ENCODE measurements around the gene RPS27A. TPM values are rescaled to one million over a fixed set of nuclear protein-coding genes. Genes with fewer than 3 reads are reported as not detected.
"Not testable (repeated sequence)": the region's sequence is repeated elsewhere in the genome, so short reads cannot be mapped to it uniquely, and the experiment has no call there.

RPS27A gene
- 1,000 to 10,000 TPM; 2,151 to 2,289 (median 2,210) TPM for polyA plus RNA-seq (ENCODE audit: insufficient read length in 3 of 3)

DNA sequence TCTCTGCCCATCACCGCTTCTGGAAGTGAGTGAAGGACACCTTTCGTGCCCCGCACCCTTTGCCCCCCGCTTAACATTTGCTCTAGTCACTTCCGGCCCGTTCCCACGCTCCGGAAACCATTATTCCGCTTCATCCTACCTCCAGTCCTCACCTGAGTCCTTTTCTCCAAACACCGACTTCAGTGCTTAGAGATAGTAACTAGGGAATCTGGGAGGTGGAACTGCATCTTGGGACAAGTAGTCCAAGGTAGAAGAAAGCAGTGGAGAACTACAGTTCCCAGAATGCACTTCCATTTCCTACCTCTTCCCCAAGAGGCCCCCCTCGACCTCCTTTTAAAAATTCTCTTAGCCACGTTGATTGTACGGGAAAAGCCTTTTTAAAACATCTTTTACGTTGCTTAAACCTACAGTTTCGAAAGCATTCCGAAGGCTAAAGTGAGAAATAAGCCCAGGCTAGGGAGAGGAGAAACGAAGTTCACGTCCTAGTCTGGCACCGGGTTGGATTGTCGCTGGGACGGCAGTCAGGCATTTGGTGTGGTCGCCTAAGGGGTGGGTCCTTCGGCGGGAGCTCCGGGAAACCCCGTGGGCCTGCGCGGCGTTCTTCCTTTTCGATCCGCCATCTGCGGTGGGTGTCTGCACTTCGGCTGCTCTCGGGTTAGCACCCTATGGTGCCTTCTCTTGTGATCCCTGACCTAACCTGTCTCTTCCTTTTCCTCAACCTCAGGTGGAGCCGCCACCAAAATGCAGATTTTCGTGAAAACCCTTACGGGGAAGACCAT, at the start of gene RPS27A, which contains the start of gene CLHC1:
Gene RPS27A, plus strand, starts transcription at position 605 of the 779 bp plus-strand sequence. Its CDS starts 137 bp downstream, at position 742.
Gene CLHC1, minus strand, starts transcription at position 210 of the 779 bp plus-strand sequence. CDS start 9,882 bp downstream, outside the sequence.
- peak; percentile 95 to 99 (median 96) for DNase-seq (ENCODE audit: low read depth in 3 of 3, low spot score in 2 of 3)

DNA sequence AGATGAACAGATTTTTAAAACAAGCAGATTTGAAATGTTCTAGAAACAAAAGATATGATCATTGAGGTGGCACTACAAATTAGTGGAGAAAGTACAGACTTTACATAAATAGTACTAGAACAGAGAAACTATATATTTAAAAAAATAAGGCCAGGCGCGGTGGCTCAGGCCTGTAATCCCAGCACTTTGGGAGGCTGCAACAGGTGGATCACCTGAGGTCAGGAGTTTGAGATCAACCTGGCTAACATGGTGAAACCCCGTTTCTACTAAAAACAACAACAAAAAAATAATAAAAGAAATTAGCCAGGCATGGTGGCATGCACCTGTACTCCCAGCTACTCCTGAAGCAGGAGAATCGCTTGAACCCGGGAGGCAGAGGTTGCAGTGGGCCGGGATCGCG, 45.7 kb upstream of the RPS27A start:
- not testable (repeated sequence) for DNase-seq (ENCODE audit: low read depth in 3 of 3, low spot score in 2 of 3)

DNA sequence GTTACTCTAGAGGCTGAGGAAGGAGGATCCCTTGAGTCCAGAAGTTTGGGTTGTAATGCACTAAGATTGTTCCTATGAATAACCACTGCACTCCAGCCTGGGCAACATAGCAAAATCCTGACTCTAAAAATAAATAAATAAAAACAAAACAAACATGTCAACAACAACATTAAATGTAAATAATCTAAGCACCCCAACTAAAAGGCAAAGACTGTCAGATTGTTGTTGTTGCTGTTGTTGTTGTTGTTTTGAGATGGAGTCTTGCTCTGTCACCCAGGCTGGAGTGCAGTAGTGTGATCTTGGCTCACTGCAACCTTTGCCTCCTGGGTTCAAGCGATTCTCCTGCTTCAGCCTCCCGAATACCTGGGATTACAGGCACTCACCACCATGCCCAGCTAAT, 40.6 kb upstream of the RPS27A start:
- DNase-seq (ENCODE audit: low read depth in 3 of 3, low spot score in 2 of 3): not testable (repeated sequence)

DNA sequence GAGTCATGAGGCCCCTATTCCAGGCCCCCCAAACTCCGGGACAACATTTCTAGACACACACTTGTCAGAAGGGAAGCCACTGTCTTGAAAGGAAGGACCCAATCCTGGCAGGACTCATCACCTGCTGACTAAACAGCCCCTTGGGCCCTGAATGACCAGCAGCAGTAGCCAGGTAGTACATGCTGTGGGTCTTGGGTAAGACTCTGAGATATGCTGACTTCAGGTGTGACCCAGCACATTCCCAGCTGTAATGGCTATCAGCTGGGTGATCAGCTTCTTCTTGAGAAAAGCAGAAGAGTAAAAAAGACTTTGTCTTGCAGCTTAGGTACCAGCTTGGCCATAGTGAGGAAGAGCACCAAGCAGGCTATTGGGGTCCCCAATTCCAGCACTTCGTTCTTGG, 36.0 kb upstream of the RPS27A start:
- DNase-seq (ENCODE audit: low read depth in 3 of 3, low spot score in 2 of 3): no peak

DNA sequence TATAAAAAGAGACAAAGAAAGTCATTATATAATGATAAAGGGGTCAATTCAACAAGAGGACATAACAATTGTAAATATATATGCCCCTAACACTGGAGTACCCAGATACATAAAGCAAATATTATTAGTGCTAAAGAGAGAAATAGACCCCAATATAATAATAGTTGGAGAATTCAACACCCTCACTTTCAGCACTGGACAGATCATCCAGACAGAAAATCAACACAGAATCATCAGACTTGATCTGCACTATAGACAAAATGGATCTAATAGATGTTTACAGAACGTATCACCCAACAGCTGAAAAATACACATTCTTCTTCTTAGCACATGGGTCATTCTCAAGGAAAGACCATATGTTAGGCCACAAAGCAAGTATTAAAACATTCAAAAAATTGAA, 32.1 kb upstream of the RPS27A start:
- DNase-seq (ENCODE audit: low read depth in 3 of 3, low spot score in 2 of 3): no peak

DNA sequence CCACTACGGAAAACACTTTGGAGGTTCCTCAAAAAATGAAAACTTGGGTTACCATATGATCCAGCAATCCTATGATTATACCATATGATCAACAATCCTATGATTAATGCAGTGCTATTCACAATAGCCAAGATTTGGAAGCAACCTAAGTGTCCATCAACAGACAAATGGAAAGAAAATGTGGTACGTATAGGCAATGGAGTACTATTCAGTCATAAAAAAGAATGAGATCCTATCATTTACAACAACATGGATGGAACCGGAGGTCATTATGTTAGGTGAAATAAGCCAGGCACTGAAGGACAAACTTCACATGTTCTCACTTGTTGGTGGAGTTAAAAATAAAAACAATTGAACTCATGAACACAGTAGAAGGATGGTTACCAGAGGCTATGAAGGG, 28.0 kb upstream of the RPS27A start:
- no peak for DNase-seq (ENCODE audit: low read depth in 3 of 3, low spot score in 2 of 3)

DNA sequence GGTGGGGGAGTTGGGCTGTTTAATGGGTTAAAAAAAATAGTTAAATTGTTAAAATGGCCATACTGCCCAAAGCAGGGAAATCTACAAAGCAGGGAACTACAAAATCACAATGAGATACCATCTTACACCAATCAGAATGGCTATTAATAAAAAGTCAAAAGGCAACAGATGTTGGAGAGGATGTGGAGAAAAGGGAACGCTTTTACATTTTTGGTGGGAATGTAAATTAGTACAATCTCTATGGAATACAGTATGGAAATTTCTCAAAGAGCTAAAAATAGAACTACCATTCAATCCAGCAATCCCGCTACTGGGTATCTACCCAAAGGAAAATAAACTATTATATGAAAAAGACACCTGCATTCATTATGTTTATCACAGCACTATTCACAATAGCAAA, 27.5 kb upstream of the RPS27A start:
- DNase-seq (ENCODE audit: low read depth in 3 of 3, low spot score in 2 of 3): no peak

DNA sequence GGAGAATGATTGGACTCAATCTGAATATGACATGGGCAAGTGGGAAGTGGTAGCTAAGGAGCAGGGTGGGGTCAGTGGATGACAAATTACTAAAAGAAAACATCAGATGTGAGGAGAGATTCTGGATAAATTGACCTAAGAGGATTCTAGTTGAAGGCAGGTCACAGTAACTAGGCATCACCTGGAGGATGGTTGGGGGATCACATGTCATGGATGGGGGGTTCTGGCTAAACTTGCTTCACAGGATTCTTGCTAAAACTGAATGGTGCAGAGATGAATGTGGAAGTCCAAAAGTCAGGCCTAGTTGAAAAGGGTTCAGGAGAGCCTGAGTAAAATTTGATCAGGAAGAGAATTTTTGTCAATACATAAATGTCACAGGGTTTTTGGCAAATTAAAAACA, 18.7 kb upstream of the RPS27A start:
- no peak for DNase-seq (ENCODE audit: low read depth in 3 of 3, low spot score in 2 of 3)

DNA sequence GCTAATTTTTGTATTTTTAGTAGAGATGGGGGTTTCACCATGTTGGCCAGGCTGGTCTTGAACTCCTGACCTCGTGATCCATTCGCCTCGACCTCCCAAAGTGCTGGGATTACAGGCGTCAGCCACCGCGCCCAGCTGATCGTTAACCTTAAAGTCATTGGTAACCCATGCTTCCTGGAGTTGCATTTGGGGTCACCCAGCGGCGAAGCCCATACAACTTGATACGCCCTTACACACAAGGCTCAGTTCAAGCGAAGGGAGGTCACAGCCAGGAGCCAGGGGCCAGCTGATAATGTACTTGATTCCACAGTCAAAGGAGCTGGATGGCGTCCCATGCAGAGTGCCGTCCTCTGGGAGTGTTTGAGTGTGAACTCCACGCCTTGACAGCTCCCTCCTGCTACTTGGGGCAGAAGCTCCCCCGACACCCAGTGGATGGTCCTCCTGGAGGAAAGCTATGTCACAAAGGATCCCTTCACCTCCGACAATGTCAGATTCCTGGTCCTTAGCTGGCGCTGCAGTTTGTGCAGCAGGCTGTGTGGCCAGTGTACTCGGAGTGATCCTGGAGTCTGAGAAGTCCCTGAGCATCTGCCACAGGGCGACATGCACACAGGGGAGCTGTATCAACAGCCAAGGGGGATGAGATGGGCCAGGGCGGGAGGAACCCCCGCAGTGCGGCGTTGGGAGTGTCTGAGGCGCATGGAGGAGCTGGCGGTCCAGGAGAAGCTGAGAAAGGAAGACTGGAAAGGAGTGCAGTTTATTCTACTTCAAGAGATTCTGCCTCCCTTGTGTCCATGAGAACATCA, 8.3 kb upstream of the RPS27A start:
- no peak for DNase-seq (ENCODE audit: low read depth in 3 of 3, low spot score in 2 of 3)

DNA sequence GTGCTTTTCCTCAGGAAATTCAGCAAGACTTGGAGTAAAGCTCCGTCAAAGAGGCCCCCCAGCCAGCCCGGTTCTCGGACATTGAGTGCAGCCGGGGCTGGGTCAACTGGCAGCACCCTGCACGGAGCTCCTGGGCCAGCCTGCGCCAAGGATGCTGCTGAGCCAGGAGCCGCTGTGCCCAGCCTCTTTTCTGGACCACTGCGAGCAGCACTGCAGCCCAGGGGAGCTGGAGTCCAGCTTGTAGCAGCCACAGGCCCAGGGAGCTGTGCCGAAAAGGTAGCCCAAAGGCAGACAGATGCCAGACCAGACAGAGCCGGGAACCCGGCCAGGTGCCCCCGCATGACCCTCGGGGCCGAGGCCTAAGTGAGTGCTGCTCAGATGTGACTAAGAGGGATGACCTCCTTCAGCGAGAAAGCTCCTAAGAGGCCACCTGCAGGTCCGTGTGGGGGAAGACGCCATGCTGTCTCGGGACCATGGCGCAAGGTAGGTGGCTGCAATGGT, 7.7 kb upstream of the RPS27A start:
- DNase-seq (ENCODE audit: low read depth in 3 of 3, low spot score in 2 of 3): no peak

DNA sequence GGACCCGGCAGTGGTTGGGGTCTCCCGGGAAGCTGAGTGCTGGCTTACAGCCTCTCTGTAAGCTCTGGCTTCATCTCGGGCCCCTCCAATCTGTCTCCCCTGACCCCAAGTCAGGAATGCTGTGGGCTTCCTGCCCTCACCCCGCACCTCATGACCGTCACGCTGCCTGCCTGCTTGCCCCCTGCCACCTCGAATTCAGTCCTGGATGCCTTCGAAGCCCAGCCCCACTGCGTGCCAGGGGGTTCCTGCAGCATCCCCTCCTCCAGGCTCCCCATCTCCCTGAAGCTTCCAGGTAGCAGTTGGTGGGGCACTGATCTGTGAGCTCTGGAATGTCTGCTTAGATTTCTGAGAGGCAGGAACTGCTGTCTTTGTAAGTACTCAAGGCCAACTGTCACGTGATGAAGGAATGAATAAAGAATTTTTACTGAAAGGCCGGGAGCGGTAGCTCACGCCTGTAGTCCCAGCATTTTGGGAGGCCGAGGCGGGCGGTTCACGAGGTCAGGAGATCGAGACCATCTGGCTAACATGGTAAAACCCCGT, 6.9 kb upstream of the RPS27A start:
- DNase-seq (ENCODE audit: low read depth in 3 of 3, low spot score in 2 of 3): no peak

DNA sequence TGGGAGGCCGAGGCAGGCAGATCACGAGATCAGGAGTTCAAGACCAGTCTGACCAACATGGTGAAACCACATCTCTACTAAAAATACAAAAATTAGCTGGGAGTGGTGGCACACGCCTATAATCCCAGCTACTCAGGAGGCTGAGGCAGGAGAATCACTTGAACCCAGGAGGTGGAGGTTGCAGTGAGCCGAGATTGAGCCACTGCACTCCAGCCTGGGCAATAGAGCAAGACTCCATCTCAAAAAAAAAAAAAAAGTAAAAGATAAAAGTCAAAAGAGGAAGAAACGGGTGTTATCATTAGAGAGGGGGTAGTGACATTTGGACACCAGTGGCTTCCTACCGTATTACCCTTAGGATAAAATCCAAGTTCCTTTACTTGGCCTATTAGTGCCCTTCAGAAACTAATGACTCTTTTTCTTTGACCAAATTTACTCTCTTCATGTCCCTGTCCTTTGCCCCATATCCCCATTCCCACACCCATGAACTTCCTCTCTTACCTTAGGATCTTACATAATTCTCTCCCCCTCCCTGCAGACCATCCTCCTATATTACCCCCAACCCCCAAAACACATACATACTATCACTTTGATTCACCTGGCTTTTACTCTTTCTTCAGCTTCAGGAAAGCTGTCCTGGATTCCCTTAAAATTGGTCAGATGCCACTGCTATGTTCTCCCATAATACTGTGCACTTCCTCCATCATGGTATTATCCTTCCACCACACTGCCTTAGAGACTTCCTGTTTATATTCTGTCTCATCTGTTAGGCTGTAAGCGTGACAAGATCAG, 4.9 kb upstream of the RPS27A start:
- DNase-seq (ENCODE audit: low read depth in 3 of 3, low spot score in 2 of 3): not testable (repeated sequence)

DNA sequence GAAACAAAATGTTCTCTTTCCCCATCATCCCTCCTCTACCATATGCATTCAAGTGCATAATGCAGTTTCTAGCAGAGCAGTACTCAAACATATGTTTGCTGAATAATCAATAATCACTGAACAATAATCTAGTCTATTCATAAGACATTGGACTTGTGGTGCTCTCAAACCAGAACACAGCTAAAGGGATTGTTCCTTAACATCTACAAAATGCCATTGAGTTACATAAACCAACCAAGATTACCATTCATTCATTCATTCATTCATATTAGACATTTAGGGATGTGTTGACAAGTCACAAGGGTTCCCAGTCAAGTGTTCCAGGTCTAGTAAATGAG, 4.3 kb upstream of the RPS27A start:
- no peak for DNase-seq (ENCODE audit: low read depth in 3 of 3, low spot score in 2 of 3)

DNA sequence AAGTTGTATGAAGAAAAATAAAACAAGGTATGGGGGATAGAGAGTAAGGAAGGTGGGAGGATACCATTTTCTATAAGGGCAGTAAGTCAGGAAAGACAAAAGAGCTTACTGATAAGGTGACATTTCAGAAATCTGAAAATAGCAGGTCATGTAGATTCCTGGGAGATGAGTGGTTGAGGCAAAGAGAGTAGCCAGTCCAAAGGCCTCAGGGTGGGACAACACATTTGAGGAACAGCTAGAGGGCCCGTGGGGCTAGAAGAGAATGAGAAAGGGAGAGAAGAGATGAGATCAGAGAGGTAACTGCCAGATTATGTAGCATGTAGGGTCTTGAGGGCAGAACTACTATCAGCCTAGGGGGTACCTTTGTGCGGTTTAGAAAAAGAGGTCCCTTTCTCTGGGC, 3.3 kb upstream of the RPS27A start:
- DNase-seq (ENCODE audit: low read depth in 3 of 3, low spot score in 2 of 3): no peak

DNA sequence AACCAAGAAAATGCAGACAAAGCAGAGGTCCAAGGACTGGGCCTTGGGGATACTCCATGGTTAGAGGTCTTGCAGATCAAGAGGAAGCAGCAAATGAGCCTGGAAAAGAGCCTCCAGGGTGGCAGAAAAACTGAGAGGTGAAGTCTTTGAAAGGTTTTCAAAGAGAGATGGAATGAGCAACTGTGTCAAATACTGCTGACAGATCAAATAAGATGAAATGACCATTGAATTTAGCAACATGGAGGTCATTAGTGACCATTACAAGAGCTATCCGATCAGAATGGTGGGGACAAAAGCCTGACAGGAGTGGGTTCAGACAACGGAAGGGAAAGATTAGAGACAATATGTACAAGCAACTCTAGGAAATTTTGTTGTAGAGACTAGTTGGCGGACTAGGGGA, 1.9 kb upstream of the RPS27A start:
- no peak for DNase-seq (ENCODE audit: low read depth in 3 of 3, low spot score in 2 of 3)

DNA sequence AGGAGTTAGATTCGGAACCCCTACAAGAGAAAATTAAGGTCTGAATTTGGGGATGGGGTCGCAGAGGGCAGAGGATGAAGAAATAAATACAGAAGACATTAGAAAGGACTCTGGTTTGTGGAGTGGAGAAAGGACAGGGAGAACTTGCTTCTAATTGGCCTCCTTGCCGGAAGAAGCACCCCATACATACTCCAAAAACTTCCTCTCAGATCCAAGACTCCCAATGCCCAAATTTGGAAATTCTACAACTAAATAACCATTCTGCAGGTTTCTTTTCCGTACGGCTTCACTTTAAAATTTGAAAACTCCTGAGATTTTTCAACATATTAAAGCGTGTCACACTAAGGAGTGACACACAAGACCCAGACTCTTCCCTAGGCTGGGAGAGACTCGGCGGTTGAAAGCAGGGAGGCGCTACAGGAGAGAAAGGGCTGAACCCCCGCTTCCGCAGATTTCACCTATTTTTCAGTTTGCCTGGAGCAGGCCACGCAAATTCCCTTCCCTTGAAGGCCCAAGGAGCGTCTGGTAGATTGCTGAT, 873 bp upstream of the RPS27A start:
- DNase-seq (ENCODE audit: low read depth in 3 of 3, low spot score in 2 of 3): no peak

DNA sequence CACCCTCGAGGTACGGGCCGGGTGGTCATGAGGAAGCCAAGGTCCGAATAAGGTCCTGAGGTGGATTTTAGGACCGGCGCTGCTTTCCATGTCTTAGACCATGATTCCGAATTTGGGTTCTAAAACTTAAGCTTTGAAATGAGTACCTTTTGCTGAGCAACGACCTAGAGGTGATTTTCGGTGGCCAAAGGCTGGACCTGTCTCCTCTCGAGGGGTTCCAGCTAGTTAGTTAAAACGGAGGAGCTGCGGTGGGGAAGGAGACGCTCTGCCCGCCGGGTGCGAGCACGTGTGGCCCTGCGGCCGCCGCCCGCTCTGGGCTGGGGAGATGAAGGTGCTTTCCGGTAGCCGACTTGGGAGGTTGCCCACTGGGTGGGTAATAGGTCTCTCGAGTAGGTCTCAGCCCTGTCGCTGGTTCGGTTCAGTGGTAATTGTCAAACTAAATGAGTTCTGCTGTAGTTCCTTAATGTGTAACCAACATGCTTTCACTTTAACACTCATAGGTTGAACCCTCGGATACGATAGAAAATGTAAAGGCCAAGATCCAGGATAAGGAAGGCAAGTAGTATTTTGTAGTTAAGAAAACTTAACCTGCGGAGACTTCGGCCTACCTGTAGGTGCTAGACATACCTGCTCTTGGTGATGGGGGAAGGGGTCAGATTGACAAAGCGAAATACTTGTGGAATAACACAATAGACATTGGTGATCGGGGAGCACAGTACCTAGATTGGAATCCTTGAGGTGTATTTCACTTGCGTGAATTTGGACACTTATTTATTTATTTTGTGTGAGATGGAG, 572 bp downstream of the RPS27A start:
- DNase-seq (ENCODE audit: low read depth in 3 of 3, low spot score in 2 of 3): no peak

DNA sequence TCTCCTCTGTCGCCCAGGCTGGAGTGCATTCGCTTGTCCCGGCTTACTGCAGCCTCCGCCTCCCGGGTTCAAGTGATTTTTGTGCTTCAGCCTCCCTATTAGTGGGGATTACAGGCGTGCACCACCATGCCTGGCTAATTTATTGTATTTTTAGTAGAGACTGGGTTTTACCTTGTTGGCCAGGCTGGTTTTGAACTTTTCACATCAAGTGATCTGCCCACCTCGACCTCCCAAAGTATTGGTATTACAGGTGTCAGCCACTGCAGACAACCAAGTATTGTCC, 1.1 kb downstream of the RPS27A start:
- DNase-seq (ENCODE audit: low read depth in 3 of 3, low spot score in 2 of 3): no peak

DNA sequence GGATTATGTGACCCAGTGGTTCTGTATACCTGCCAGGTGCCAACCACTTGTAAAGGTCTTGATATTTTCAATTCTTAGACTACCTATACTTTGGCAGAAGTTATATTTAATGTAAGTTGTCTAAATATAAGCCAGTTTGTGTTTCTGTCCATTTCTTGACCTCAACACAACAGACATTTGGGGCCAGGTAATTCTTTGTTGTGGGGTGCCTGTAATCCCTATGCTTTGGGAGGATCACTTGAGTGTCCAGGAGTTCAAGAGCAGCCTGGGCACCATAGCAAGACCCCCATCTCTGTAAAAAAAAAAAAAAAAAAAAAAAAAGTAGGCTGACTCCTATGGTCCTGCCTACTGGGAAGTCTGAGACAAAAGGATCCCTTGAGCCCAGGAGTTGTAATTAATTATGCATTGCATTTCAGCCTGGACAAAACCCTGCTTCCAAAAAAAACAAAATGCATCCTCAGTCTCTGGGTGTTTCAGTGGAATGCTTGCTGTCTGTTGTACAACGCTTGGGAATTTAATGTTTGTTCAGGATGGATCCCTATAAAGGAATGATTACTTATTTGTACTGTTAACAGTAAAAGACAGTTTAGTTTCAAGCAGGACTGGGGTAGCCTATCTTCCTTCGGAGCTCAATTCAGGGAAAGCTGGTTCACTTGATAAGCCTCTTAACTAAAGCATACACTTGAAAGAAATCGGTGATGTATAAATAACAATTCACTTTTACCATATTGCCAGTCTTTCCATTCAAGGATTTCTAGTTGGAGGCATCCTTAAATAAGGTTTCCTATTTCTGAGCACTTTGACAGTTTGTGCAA, 3.4 kb downstream of the RPS27A start:
- no peak for DNase-seq (ENCODE audit: low read depth in 3 of 3, low spot score in 2 of 3)
